NOMO-1 treated with DMSO at 0.1 percent for 48 hours (cell line): ENCODE data around the gene BCL11A.

Experiments used
- DNase-seq: peaks from one replicate; lab custom pipeline; 2025; ENCODE audit not compliant: unreplicated experiment; lab: John Stamatoyannopoulos, UW

Gene BCL11A

GRCh38 chr2:60553495-60554073 is at the start of gene BCL11A:
Gene BCL11A (minus strand): TSS chr2:60553654. CDS start chr2:60553270, 384 bp downstream.
- peak; percentile 84 for DNase-seq

- no peak for DNase-seq
Observed at GRCh38 chr2:60602828-60603532, 49.5 kb upstream of the BCL11A start.

- DNase-seq, result peak; percentile 82
Observed at GRCh38 chr2:60602388-60602787, 48.9 kb upstream of the BCL11A start.

GRCh38 chr2:60598271-60598670 is 44.8 kb upstream of the BCL11A start:
- no peak for DNase-seq

GRCh38 chr2:60597346-60597745 is 43.9 kb upstream of the BCL11A start:
- no peak for DNase-seq

GRCh38 chr2:60596411-60596810 is 43.0 kb upstream of the BCL11A start:
- DNase-seq, result no peak

- no peak for DNase-seq
Observed at GRCh38 chr2:60595953-60596352, 42.5 kb upstream of the BCL11A start.

GRCh38 chr2:60589104-60589503 is 35.6 kb upstream of the BCL11A start:
- no peak for DNase-seq

- no peak for DNase-seq
Observed at GRCh38 chr2:60586081-60586480, 32.6 kb upstream of the BCL11A start.

- no peak for DNase-seq
Observed at GRCh38 chr2:60585276-60585675, 31.8 kb upstream of the BCL11A start.

GRCh38 chr2:60583604-60584003 is 30.1 kb upstream of the BCL11A start:
- no peak for DNase-seq

GRCh38 chr2:60581433-60582282 is 28.2 kb upstream of the BCL11A start:
- DNase-seq, result peak; percentile 54

- DNase-seq, result no peak
Observed at GRCh38 chr2:60577682-60578283, 24.3 kb upstream of the BCL11A start.

GRCh38 chr2:60573251-60573650 is 19.8 kb upstream of the BCL11A start:
- no peak for DNase-seq

- no peak for DNase-seq
Observed at GRCh38 chr2:60570251-60570650, 16.8 kb upstream of the BCL11A start.

GRCh38 chr2:60569680-60570111 is 16.2 kb upstream of the BCL11A start:
- DNase-seq, result peak; percentile 10

GRCh38 chr2:60567919-60568768 is 14.7 kb upstream of the BCL11A start:
- no peak for DNase-seq

- no peak for DNase-seq
Observed at GRCh38 chr2:60567096-60567495, 13.6 kb upstream of the BCL11A start.

GRCh38 chr2:60565472-60565871 is 12.0 kb upstream of the BCL11A start:
- DNase-seq, result peak; percentile 69
